DND-41 (cell line): Measurements from ENCODE around the gene IL1RN.

Source experiments
- ATAC-seq: fragments of 200-7000 bp; cut with Tn5 transposase; 3 replicates; pipeline ENCODE4 v1.9.1; 2021; ENCODE audit warnings: low read depth; ENCODE audit not compliant: insufficient read depth
- DNase-seq: peaks from one replicate; pipeline ENCODE4 v3.0.0-alpha.2; 2020
- H2AFZ ChIP-seq: 2 replicates; pipeline ENCODE4 v1.6.0; 2012; ENCODE audit warnings: low read depth, low read length
- H3K27ac ChIP-seq: 2 replicates; pipeline ENCODE4 v1.5.1; 2012; ENCODE audit warnings: low read length, inconsistent platforms
- H3K27me3 ChIP-seq: fragments of 200-600 bp; sonication (generic); 2 replicates; pipeline ENCODE4 v1.6.0; 2012; ENCODE audit warnings: low read length, mild to moderate bottlenecking, inconsistent platforms; ENCODE audit not compliant: insufficient read depth, poor library complexity
- H3K36me3 ChIP-seq: 2 replicates; pipeline ENCODE4 v1.5.1; 2012; ENCODE audit warnings: low read length, inconsistent platforms; ENCODE audit not compliant: insufficient read depth
- H3K4me1 ChIP-seq: 2 replicates; pipeline ENCODE4 v1.5.1; 2012; ENCODE audit warnings: mild to moderate bottlenecking, low read length; ENCODE audit not compliant: insufficient read depth
- H3K4me2 ChIP-seq: 2 replicates; pipeline ENCODE4 v1.6.0; 2012; ENCODE audit warnings: mild to moderate bottlenecking, moderate library complexity, low read length, inconsistent platforms; ENCODE audit not compliant: insufficient read depth
- H3K4me3 ChIP-seq, 2 experiments: fragments of 200-600 bp in 1 of 2; shearing (Covaris generic) in 1 of 2; 2 replicates each; pipeline ENCODE4 v1.5.1; 2012 to 2016; ENCODE audit warnings: inconsistent platforms in 2 of 2, low read length in 2 of 2, mild to moderate bottlenecking in 2 of 2, low read depth in 1 of 2, moderate library complexity in 1 of 2
- H3K79me2 ChIP-seq: 2 replicates; pipeline ENCODE4 v1.6.0; 2012; ENCODE audit warnings: low read length, inconsistent platforms; ENCODE audit not compliant: insufficient read depth
- H3K9ac ChIP-seq: 2 replicates; pipeline ENCODE4 v1.6.0; 2012; ENCODE audit warnings: low read depth, mild to moderate bottlenecking, inconsistent platforms, low read length, moderate library complexity
- H3K9me3 ChIP-seq: 2 replicates; pipeline ENCODE4 v1.5.1; 2012; ENCODE audit warnings: low read length, moderate library complexity, mild to moderate bottlenecking, inconsistent platforms; ENCODE audit not compliant: insufficient read depth, severe bottlenecking
- H4K20me1 ChIP-seq: 2 replicates; pipeline ENCODE4 v1.6.0; 2012; ENCODE audit warnings: low read length; ENCODE audit not compliant: insufficient read depth
- EZH2 ChIP-seq: IDR thresholded peaks from 3 replicates; pipeline ENCODE4 v1.6.1; 2012; ENCODE audit warnings: borderline replicate concordance, low read depth, mild to moderate bottlenecking, moderate library complexity, low read length, inconsistent platforms; ENCODE audit not compliant: severe bottlenecking
- TF ChIP-seq, protein P1 (sequence below): IDR thresholded peaks from 2 replicates; pipeline ENCODE4 v1.5.1; 2012; ENCODE audit warnings: borderline replicate concordance, low read length, moderate library complexity, mild to moderate bottlenecking; ENCODE audit not compliant: poor library complexity, severe bottlenecking; ENCODE audit errors: extremely low read depth

The IL1RN gene

GRCh38 chr2:113111823-113112287 is 15.5 kb upstream of the IL1RN start:
- Histone ChIP-seq H3K9ac (no peak overlapping the region), H4K20me1 (no peaks in the 10 kb centered on the region), H3K4me2 (no peak overlapping the region), H3K27me3 (peaks cover 5% of the 10 kb centered on the region), H3K27ac (no peak overlapping the region), H3K4me3 (no peak overlapping the region), H3K9me3 (no peaks in the 10 kb centered on the region), H3K36me3 (no peaks in the 10 kb centered on the region), H3K79me2 (no peaks in the 10 kb centered on the region), H2AFZ (no peak overlapping the region), H3K4me1 (no peaks in the 10 kb centered on the region)
- ATAC-seq (no peak), DNase-seq (no peak)
- TF ChIP-seq, protein P1, sequence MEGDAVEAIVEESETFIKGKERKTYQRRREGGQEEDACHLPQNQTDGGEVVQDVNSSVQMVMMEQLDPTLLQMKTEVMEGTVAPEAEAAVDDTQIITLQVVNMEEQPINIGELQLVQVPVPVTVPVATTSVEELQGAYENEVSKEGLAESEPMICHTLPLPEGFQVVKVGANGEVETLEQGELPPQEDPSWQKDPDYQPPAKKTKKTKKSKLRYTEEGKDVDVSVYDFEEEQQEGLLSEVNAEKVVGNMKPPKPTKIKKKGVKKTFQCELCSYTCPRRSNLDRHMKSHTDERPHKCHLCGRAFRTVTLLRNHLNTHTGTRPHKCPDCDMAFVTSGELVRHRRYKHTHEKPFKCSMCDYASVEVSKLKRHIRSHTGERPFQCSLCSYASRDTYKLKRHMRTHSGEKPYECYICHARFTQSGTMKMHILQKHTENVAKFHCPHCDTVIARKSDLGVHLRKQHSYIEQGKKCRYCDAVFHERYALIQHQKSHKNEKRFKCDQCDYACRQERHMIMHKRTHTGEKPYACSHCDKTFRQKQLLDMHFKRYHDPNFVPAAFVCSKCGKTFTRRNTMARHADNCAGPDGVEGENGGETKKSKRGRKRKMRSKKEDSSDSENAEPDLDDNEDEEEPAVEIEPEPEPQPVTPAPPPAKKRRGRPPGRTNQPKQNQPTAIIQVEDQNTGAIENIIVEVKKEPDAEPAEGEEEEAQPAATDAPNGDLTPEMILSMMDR, result no peak
- TF ChIP-seq EZH2, result no peak

GRCh38 chr2:113112441-113112840 is 15.0 kb upstream of the IL1RN start:
- Histone ChIP-seq H2AFZ (no peak overlapping the region), H3K9me3 (no peaks in the 10 kb centered on the region), H3K4me1 (no peaks in the 10 kb centered on the region), H3K4me3 (no peak overlapping the region), H3K4me2 (no peak overlapping the region), H3K9ac (no peak overlapping the region), H3K79me2 (no peaks in the 10 kb centered on the region), H3K27me3 (peaks cover 5% of the 10 kb centered on the region), H3K36me3 (no peaks in the 10 kb centered on the region), H3K27ac (no peak overlapping the region), H4K20me1 (no peaks in the 10 kb centered on the region)
- TF ChIP-seq EZH2, result no peak
- TF ChIP-seq, protein P1, result no peak
- ATAC-seq (no peak), DNase-seq (no peak)

- TF ChIP-seq, protein P1, result no peak
- TF ChIP-seq EZH2, result no peak
- Histone ChIP-seq H3K9me3 (no peaks in the 10 kb centered on the region), H3K4me2 (no peak overlapping the region)
Measured at GRCh38 chr2:113112871-113113270, 14.5 kb upstream of the IL1RN start.

DNA sequence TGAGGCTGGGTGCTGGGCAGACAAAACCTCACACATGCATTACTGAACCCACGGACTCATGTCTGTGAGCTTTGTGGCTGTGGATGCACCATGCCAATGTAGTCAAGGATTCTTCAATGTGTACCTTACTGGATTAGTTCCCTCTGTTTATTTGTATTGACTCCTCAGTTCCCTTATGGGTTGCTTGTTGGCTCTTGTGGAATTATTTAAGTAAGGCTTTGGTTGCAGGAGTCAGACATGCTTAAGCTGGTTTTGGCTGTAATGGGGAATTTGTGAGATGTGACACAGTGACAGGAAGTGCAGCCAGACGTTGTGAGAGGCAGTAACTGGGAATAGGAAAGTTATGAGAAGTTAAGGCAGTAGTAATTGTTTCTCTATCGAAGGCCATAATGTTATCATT is 13.6 kb upstream of the IL1RN start:
- no peak overlapping the region for H3K4me3 ChIP-seq
- peaks cover 5% of the 10 kb centered on the region for H3K27me3 ChIP-seq
- no peaks in the 10 kb centered on the region for H3K36me3 ChIP-seq
- no peak overlapping the region for H3K9ac ChIP-seq
- H3K9me3 ChIP-seq, result no peaks in the 10 kb centered on the region
- H3K79me2 ChIP-seq, result no peaks in the 10 kb centered on the region
- ATAC-seq, result no peak
- no peaks in the 10 kb centered on the region for H3K4me1 ChIP-seq
- H2AFZ ChIP-seq, result no peak overlapping the region
- no peak overlapping the region for H3K4me2 ChIP-seq
- no peak for DNase-seq
- no peaks in the 10 kb centered on the region for H4K20me1 ChIP-seq
- no peak overlapping the region for H3K27ac ChIP-seq
- TF ChIP-seq, protein P1, result no peak
- no peak for TF ChIP-seq EZH2

More at GRCh38 chr2:113112871-113113270, 14.5 kb upstream of the IL1RN start:
- H3K4me1 ChIP-seq, result no peaks in the 10 kb centered on the region
- DNase-seq (no peak), ATAC-seq (no peak)
- no peak overlapping the region for H3K4me3 ChIP-seq
- H4K20me1 ChIP-seq, result no peaks in the 10 kb centered on the region
- no peak overlapping the region for H2AFZ ChIP-seq
- no peaks in the 10 kb centered on the region for H3K79me2 ChIP-seq
- H3K36me3 ChIP-seq, result no peaks in the 10 kb centered on the region
- H3K27ac ChIP-seq, result no peak overlapping the region
- H3K9ac ChIP-seq, result no peak overlapping the region
- H3K27me3 ChIP-seq, result peaks cover 5% of the 10 kb centered on the region
